A673 (cell line): ENCODE data around the gene MAGI1. TPM values are rescaled to one million over a fixed set of nuclear protein-coding genes. Genes with fewer than 3 reads are reported as not detected.
A peak's percentile ranks its signal among the peaks of the same experiment; 100 is the strongest.

Experiments
- BruUV-seq: library from RNA; stranded (reverse); fragments of 400-500 nt; replicated peaks from 2 replicates; lab custom pipeline; 2021; lab: Mats Ljungman, UMichigan
- CTCF ChIA-PET: fragments of 300-600 bp; sonication (Branson Sonifier 250); formaldehyde crosslinking; loops from one replicate; lab custom pipeline; 2022; ENCODE audit warnings: antibody characterized with exemption; lab: Charles Lee
- POLR2A ChIA-PET: fragments of 300-600 bp; sonication (Branson Sonifier 250); formaldehyde crosslinking; loops from one replicate; lab custom pipeline; 2022; ENCODE audit warnings: antibody characterized with exemption; ENCODE audit not compliant: low non-redundant PET; lab: Charles Lee
- DNase-seq: peaks from one replicate; pipeline ENCODE4 v3.0.0-alpha.2; 2015; ENCODE audit warnings: low spot score
- H3K27ac ChIP-seq: fragments of 200-600 bp; sonication (generic); 2 replicates; pipeline ENCODE4 v1.5.1; 2016; ENCODE audit warnings: mixed run types, low read depth, mild to moderate bottlenecking, mixed read lengths, antibody characterized with exemption, low read length; ENCODE audit not compliant: poor library complexity, severe bottlenecking
- H3K27me3 ChIP-seq: fragments of 200-600 bp; sonication (generic); replicated peaks from 2 replicates; pipeline ENCODE4 v1.6.1; 2017; ENCODE audit warnings: mixed run types, low read depth, mild to moderate bottlenecking, mixed read lengths, antibody characterized with exemption, low read length; ENCODE audit not compliant: insufficient read depth, poor library complexity
- H3K36me3 ChIP-seq: fragments of 200-600 bp; sonication (generic); 2 replicates; pipeline ENCODE4 v1.6.1; 2016; ENCODE audit warnings: mixed run types, mild to moderate bottlenecking, mixed read lengths, antibody characterized with exemption, low read length; ENCODE audit not compliant: insufficient read depth, poor library complexity, severe bottlenecking
- H3K4me1 ChIP-seq: fragments of 200-600 bp; sonication (generic); 2 replicates; pipeline ENCODE4 v1.6.1; 2017; ENCODE audit warnings: mixed run types, mild to moderate bottlenecking, mixed read lengths, antibody characterized with exemption, low read length; ENCODE audit not compliant: insufficient read depth, poor library complexity, severe bottlenecking
- H3K4me3 ChIP-seq: fragments of 200-600 bp; sonication (generic); 2 replicates; pipeline ENCODE4 v1.5.1; 2016; ENCODE audit warnings: low read depth, mixed run types, mild to moderate bottlenecking, mixed read lengths, low read length; ENCODE audit not compliant: poor library complexity, severe bottlenecking
- H3K9me3 ChIP-seq: fragments of 200-600 bp; sonication (generic); 2 replicates; pipeline ENCODE4 v1.6.1; 2016; ENCODE audit warnings: mixed run types, low read depth, mild to moderate bottlenecking, mixed read lengths, antibody characterized with exemption, low read length; ENCODE audit not compliant: poor library complexity, severe bottlenecking
- CTCF ChIP-seq: fragments of 300-800, 200-600 bp; sonication (generic); conservative IDR thresholded peaks from 2 replicates; pipeline ENCODE4 v1.5.1; 2017; ENCODE audit warnings: low read depth, mild to moderate bottlenecking, antibody characterized with exemption, low read length, moderate library complexity, mixed read lengths
- EZH2 ChIP-seq: fragments of 200-600 bp; sonication (generic); IDR thresholded peaks from 2 replicates; pipeline ENCODE4 v1.6.1; 2017; ENCODE audit warnings: borderline replicate concordance, low read depth, mild to moderate bottlenecking, mixed read lengths, antibody characterized with exemption, low read length; ENCODE audit not compliant: poor library complexity, severe bottlenecking
- intact Hi-C: fragments of 100-400 bp; cut with micrococcal nuclease; formaldehyde crosslinking; loops from one replicate; pipeline ENCODE4 v1.10.0; 2022; ENCODE audit not compliant: unreplicated experiment
- total RNA-seq: library from RNA; stranded (reverse); gene quantifications from 2 replicates; pipeline ENCODE4 v1.2.3, GENCODE V29; 2021

MAGI1 gene
- total RNA-seq, 1 experiment from 2014 or later, result 30.5 TPM

DNA sequence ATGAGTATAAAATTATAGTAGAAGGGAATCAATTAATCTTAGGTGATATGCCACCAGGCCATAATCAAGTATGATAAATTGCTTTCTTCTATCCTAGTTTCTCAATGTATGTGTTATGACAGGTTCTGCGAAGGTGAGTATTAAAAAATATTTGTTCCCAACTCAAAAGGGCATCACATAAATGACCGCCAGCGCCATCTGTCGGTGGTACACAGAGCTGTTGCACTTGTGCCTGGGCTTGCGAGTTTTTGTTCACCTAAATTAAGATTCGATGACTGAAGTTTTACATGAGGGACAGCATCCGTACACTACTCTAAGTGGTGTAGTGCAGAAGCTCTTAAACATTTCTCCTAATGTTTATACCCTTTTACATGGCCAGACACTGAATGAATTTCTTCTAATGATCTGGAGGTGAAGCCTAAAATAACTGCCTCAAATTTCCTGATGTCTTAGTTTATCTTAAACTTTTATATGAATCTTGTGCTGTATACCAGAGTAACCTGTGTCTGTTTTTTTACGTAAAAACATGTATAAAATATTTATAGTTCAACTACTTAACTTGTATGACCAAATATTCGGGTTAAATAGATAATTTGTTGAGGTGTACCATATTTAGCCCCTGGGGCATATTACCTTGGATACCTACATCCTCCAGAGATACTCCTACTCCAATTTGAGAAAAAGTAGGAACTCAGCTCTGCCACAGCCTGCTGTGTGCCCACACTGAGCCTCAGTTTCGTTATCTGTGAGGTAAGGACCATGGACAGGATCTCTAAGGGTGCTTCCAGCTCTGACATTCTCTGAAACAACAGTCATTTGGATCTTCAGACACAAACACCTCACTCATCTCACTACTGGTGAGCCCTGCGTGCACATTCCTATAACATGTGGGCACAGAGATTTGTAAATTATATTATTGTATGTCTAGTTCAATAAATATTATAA, 365.6 kb downstream of the MAGI1 start:
- Histone ChIP-seq H3K4me1 (peaks cover 7% of the 10 kb centered on the region), H3K9me3 (no peaks in the 10 kb centered on the region), H3K27me3 (no peaks in the 10 kb centered on the region), H3K27ac (no peak overlapping the region), H3K36me3 (no peaks in the 10 kb centered on the region), H3K4me3 (no peak overlapping the region)
- ChIA-PET POLR2A (no interaction called here), CTCF (interaction anchor here (0.6 kb wide), 1 partner anchor 752 kb away, joined by 4 read pairs; no protein-coding TSS in a partner anchor)
- DNase-seq, result peak; percentile 41
- intact Hi-C loops, result loop anchor here (10.0 kb wide), 1 partner anchor 238 kb away; no protein-coding TSS in a partner anchor
- TF ChIP-seq CTCF, result peak; percentile 71
- no peak for TF ChIP-seq EZH2
- no TSS peak for BruUV-seq

DNA sequence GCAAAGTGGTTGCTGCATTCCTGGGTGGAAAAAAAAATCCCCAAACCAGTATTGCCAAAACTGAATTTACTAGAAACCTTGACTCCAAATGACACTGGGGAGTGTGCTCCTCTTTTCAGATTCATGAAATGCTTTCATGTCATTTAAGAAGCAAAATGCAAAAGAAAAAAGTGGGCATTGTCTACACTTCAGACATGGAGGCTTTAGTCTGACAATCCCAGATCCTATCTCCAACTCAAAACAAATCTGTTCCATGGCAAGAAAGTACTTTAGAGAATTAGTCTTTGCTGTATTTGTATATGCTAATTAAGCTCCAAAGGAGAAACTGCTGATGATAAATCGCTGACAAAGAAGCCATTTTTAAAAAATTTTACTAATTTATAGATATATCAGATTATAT, 366.7 kb downstream of the MAGI1 start:
- POLR2A ChIA-PET, result no interaction called here
- H3K9me3 ChIP-seq, result no peaks in the 10 kb centered on the region
- TF ChIP-seq CTCF (no peak), EZH2 (no peak)
- no peaks in the 10 kb centered on the region for H3K27me3 ChIP-seq
- CTCF ChIA-PET, result no interaction called here
- peaks cover 7% of the 10 kb centered on the region for H3K4me1 ChIP-seq
- intact Hi-C loops, result loop anchor here (10.0 kb wide), 1 partner anchor 237 kb away; no protein-coding TSS in a partner anchor
- no TSS peak for BruUV-seq
- DNase-seq, result no peak
- H3K27ac ChIP-seq, result no peak overlapping the region
- no peak overlapping the region for H3K4me3 ChIP-seq
- no peaks in the 10 kb centered on the region for H3K36me3 ChIP-seq

- peaks cover 7% of the 10 kb centered on the region for H3K4me1 ChIP-seq
- ChIA-PET POLR2A (no interaction called here), CTCF (no interaction called here)
- no peak for TF ChIP-seq EZH2
- TF ChIP-seq CTCF, result no peak
- intact Hi-C loops, result loop anchor here (10.0 kb wide), 1 partner anchor 236 kb away; no protein-coding TSS in a partner anchor
- no peak for DNase-seq
- H3K4me3 ChIP-seq, result no peak overlapping the region
- no peaks in the 10 kb centered on the region for H3K9me3 ChIP-seq
- no peak overlapping the region for H3K27ac ChIP-seq
- H3K36me3 ChIP-seq, result no peaks in the 10 kb centered on the region
- no TSS peak for BruUV-seq
- no peaks in the 10 kb centered on the region for H3K27me3 ChIP-seq
Observed at GRCh38 chr3:65671004-65671403, 367.7 kb downstream of the MAGI1 start.
